IMR-90 (cell line): ENCODE measurements around the gene NADK. TPM values are rescaled to one million over a fixed set of nuclear protein-coding genes. Genes with fewer than 3 reads are reported as not detected.
"Not testable (repeated sequence)": the region's sequence is repeated elsewhere in the genome, so short reads cannot be mapped to it uniquely, and the experiment has no call there.

Experiments used
- ATAC-seq: fragments of 200-7000 bp; cut with Tn5 transposase; 2 replicates; pipeline ENCODE4 v1.9.1; 2020; ENCODE audit warnings: low read depth, mild to moderate bottlenecking, moderate library complexity
- BruUV-seq: library from RNA; stranded (reverse); fragments of 400-500 nt; replicated peaks from 2 replicates; lab custom pipeline; 2021; lab: Mats Ljungman, UMichigan
- CTCF ChIA-PET: fragments of 300-600 bp; formaldehyde crosslinking; extraction: SDS; loops from one replicate; lab custom pipeline; 2021; ENCODE audit warnings: antibody characterized with exemption; lab: Yijun Ruan, JAX
- POLR2A ChIA-PET: fragments of 300-600 bp; sonication (Branson Sonifier 250); formaldehyde crosslinking; loops from one replicate; lab custom pipeline; 2022; ENCODE audit warnings: antibody characterized with exemption; ENCODE audit not compliant: unreplicated experiment; lab: Charles Lee
- DNase-seq: peaks from one replicate; pipeline ENCODE4 v3.0.0; 2013
- H2AFZ ChIP-seq: replicated peaks from 2 replicates; pipeline ENCODE3; 2013; ENCODE audit warnings: low read length, mild to moderate bottlenecking; ENCODE audit not compliant: poor library complexity
- H2AK5ac ChIP-seq: 2 replicates; pipeline ENCODE4 v1.6.1; 2013; ENCODE audit warnings: low read depth, low read length, inconsistent platforms
- H2AK9ac ChIP-seq: replicated peaks from 2 replicates; pipeline ENCODE3; 2013; ENCODE audit warnings: mild to moderate bottlenecking, low read depth, low read length, moderate library complexity; ENCODE audit not compliant: poor library complexity
- H2BK120ac ChIP-seq: 2 replicates; pipeline ENCODE4 v1.6.1; 2013; ENCODE audit warnings: low read depth, low read length, inconsistent platforms
- H2BK15ac ChIP-seq: 3 replicates; pipeline ENCODE4 v1.6.1; 2013; ENCODE audit warnings: low read depth, low read length, inconsistent platforms
- H2BK20ac ChIP-seq: 2 replicates; pipeline ENCODE4 v1.6.1; 2013; ENCODE audit warnings: low read depth, mild to moderate bottlenecking, inconsistent platforms, low read length, moderate library complexity
- H2BK5ac ChIP-seq: 2 replicates; pipeline ENCODE4 v1.6.1; 2013; ENCODE audit warnings: mild to moderate bottlenecking, low read depth, low read length, inconsistent platforms; ENCODE audit not compliant: poor library complexity, severe bottlenecking
- H3K14ac ChIP-seq: replicated peaks from 2 replicates; pipeline ENCODE4 v1.6.1; 2013; ENCODE audit warnings: low read depth, low read length, inconsistent platforms
- H3K18ac ChIP-seq: 2 replicates; pipeline ENCODE4 v1.6.1; 2013; ENCODE audit warnings: low read depth, low read length, control low read depth
- H3K23ac ChIP-seq: 2 replicates; pipeline ENCODE4 v1.6.1; 2013; ENCODE audit warnings: low read depth, low read length, inconsistent platforms
- H3K27ac ChIP-seq: 2 replicates; pipeline ENCODE4 v1.5.1; 2013; ENCODE audit warnings: mild to moderate bottlenecking, control low read depth, low read length; ENCODE audit not compliant: insufficient read depth
- H3K27me3 ChIP-seq: 2 replicates; pipeline ENCODE4 v1.6.1; 2013; ENCODE audit warnings: low read length; ENCODE audit not compliant: control insufficient read depth, insufficient read depth
- H3K36me3 ChIP-seq: 2 replicates; pipeline ENCODE4 v1.6.1; 2013; ENCODE audit warnings: low read length, mixed read lengths; ENCODE audit not compliant: control insufficient read depth, insufficient read depth
- H3K4ac ChIP-seq: 2 replicates; pipeline ENCODE4 v1.6.1; 2013; ENCODE audit warnings: low read depth, low read length, inconsistent platforms
- H3K4me1 ChIP-seq: 2 replicates; pipeline ENCODE4 v1.6.1; 2013; ENCODE audit warnings: low read length, mixed read lengths; ENCODE audit not compliant: control insufficient read depth, insufficient read depth
- H3K4me2 ChIP-seq: 2 replicates; pipeline ENCODE4 v1.6.1; 2013; ENCODE audit warnings: low read depth, mild to moderate bottlenecking, control low read depth, low read length, moderate library complexity
- H3K4me3 ChIP-seq: 2 replicates; pipeline ENCODE4 v1.5.1; 2013; ENCODE audit warnings: low read depth, mild to moderate bottlenecking, control low read depth, low read length, moderate library complexity; ENCODE audit not compliant: insufficient read depth
- H3K56ac ChIP-seq: 2 replicates; pipeline ENCODE4 v1.6.1; 2013; ENCODE audit warnings: low read length, inconsistent platforms; ENCODE audit not compliant: insufficient read depth; ENCODE audit errors: extremely low read depth
- H3K79me1 ChIP-seq, 2 experiments: 2 replicates each; pipeline ENCODE4 v1.6.1; 2013; ENCODE audit warnings: low read length in 2 of 2, inconsistent platforms in 1 of 2, low read depth in 1 of 2
- H3K9ac ChIP-seq: 2 replicates; pipeline ENCODE4 v1.6.1; 2013; ENCODE audit warnings: low read depth, low read length, control low read depth
- H3K9me1 ChIP-seq: 2 replicates; pipeline ENCODE4 v1.6.1; 2013; ENCODE audit warnings: low read length, inconsistent platforms; ENCODE audit not compliant: insufficient read depth
- H3K9me3 ChIP-seq: 2 replicates; pipeline ENCODE4 v1.6.1; 2013; ENCODE audit warnings: low read length; ENCODE audit not compliant: control insufficient read depth, insufficient read depth
- H4K20me1 ChIP-seq: 2 replicates; pipeline ENCODE4 v1.6.1; 2013; ENCODE audit warnings: low read length, inconsistent platforms; ENCODE audit not compliant: insufficient read depth
- H4K5ac ChIP-seq: 2 replicates; pipeline ENCODE4 v1.6.1; 2013; ENCODE audit warnings: mild to moderate bottlenecking, low read depth, low read length, control low read depth
- H4K8ac ChIP-seq, 2 experiments: 2 replicates each; pipeline ENCODE4 v1.6.1; 2013; ENCODE audit warnings: low read depth in 2 of 2, low read length in 2 of 2, control low read depth in 1 of 2, inconsistent platforms in 1 of 2
- H4K91ac ChIP-seq: 2 replicates; pipeline ENCODE4 v1.6.1; 2013; ENCODE audit warnings: low read depth, low read length, inconsistent platforms; ENCODE audit not compliant: insufficient read depth
- WGBS, 2 experiments: methylation state at CpG; one replicate each; pipeline versions ENCODE4 v1.1.5 to v1.1.7; 2013; ENCODE audit warnings: missing lambda C conversion rate in 2 of 2; ENCODE audit not compliant: insufficient read length in 1 of 2; ENCODE audit errors: extremely low coverage in 2 of 2; 5-methylcytosine and 5-hydroxymethylcytosine counted together
- dilution Hi-C: fragments of 300-500 bp; cut with HindIII; formaldehyde crosslinking; loops from one replicate; pipeline ENCODE4 v1.14.3; 2018; ENCODE audit warnings: low sequenced_read_pairs; ENCODE audit not compliant: unreplicated experiment
- in situ Hi-C: fragments of 300-500 bp; cut with MboI; formaldehyde crosslinking; loops from 3 replicates; pipeline ENCODE4 v1.14.3; 2019; ENCODE audit warnings: low sequenced_read_pairs, inconsistent platforms, mixed read lengths
- intact Hi-C: fragments of 100-400 bp; cut with micrococcal nuclease; formaldehyde crosslinking; loops from 2 replicates; pipeline ENCODE4 v1.10.0; 2022
- polyA plus RNA-seq, 3 experiments: library from polyadenylated mRNA; depleted of rRNA; stranded (reverse); fragments of >200 nt; gene quantifications; 2 replicates each; pipeline ENCODE4 v1.2.3, GENCODE V29; 2012; ENCODE audit warnings: low replicate concordance in 1 of 3
- total RNA-seq: library from RNA; depleted of rRNA; stranded (reverse); fragments of >200 nt; gene quantifications from 2 replicates; pipeline ENCODE4 v1.2.3, GENCODE V29; 2012

NADK gene
- total and polyA plus RNA-seq, 2 of the 4 experiments (the other 2 are of a cell fraction), result 12.5 to 56.1 TPM

GRCh38 chr1:1730230-1730629 lies 48.0 kb downstream of the NADK start:
- in situ Hi-C loops, intact Hi-C loops, BruUV-seq, H4K91ac ChIP-seq, H3K27me3 ChIP-seq, H2AK9ac ChIP-seq, H3K27ac ChIP-seq, CTCF ChIA-PET, H3K9me3 ChIP-seq, H4K5ac ChIP-seq, H2AK5ac ChIP-seq, DNase-seq, H2BK5ac ChIP-seq, H3K18ac ChIP-seq, H3K4ac ChIP-seq, H3K79me1 ChIP-seq, H4K8ac ChIP-seq, H2BK15ac ChIP-seq, H3K4me3 ChIP-seq, dilution Hi-C loops, H3K23ac ChIP-seq, H3K4me2 ChIP-seq, H2BK120ac ChIP-seq, H3K4me1 ChIP-seq, POLR2A ChIA-PET, H4K20me1 ChIP-seq, H3K56ac ChIP-seq, ATAC-seq, H2BK20ac ChIP-seq, H3K9ac ChIP-seq, H3K9me1 ChIP-seq, H2AFZ ChIP-seq, H3K14ac ChIP-seq: not testable (repeated sequence)
- no CpG with 5 or more reads among the region's 13 CpGs for WGBS, 2 experiments
- H3K36me3 ChIP-seq, result peaks cover 23% of the 10 kb centered on the region

DNA sequence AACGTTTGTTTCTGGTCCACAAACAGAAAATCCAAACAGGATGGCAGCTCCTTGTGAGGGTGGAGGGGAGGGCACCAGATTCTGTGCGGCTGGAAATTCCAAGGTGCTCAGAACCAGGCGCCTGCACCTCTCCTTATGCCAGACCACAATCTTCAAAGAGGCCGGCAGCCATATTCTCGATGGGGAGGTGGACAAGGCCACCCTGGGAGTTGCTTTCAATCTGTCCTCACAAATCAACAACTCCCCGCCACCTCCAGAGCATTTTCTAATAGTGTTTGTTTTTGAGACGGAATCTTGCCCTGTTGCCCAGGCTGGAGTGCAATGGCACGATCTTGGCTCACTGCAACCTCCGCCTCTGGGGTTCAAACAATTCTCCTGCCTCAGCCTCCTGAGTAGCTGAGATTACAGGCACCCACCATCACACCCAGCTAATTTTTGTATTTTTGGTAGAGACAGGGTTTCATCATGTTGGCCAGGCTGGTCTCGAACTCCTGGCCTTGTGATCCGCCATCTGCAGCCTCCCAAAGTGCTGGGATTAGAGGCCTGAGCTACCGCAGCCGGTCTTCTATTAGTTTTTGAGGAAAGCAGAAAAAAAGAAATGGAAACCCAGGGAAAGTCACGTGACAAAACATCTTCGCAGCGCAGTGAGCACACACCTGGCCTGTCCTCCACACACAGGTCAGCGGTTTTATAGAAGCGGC lies 49.0 kb downstream of the NADK start:
- WGBS, 2 experiments, result no CpG with 5 or more reads among the region's 18 CpGs
- H3K4ac ChIP-seq, H2AK5ac ChIP-seq, POLR2A ChIA-PET, H4K20me1 ChIP-seq, in situ Hi-C loops, CTCF ChIA-PET, H2BK20ac ChIP-seq, H2BK5ac ChIP-seq, BruUV-seq, H3K56ac ChIP-seq, H3K27me3 ChIP-seq, H2BK120ac ChIP-seq, H3K4me3 ChIP-seq, H3K9me3 ChIP-seq, H3K79me1 ChIP-seq, H2AFZ ChIP-seq, DNase-seq, dilution Hi-C loops, H2BK15ac ChIP-seq, H3K9me1 ChIP-seq, H3K4me1 ChIP-seq, H4K91ac ChIP-seq, H3K4me2 ChIP-seq, H3K9ac ChIP-seq, H4K5ac ChIP-seq, H3K14ac ChIP-seq, H3K18ac ChIP-seq, H3K23ac ChIP-seq, H2AK9ac ChIP-seq, intact Hi-C loops, ATAC-seq, H4K8ac ChIP-seq: not testable (repeated sequence)
- peaks cover 18% of the 10 kb centered on the region for H3K36me3 ChIP-seq
- peak overlapping the region; percentile 96; the same call in 1 of the 2 replicates for H3K27ac ChIP-seq
